Epithelial cell of proximal tubule (primary cell): Measurements from ENCODE around the gene SPINK6. TPM values are rescaled to one million over a fixed set of nuclear protein-coding genes. Genes with fewer than 3 reads are reported as not detected.

Source experiments
- DNase-seq: peaks from one replicate; pipeline ENCODE4 v3.0.0-alpha.2; 2011; ENCODE audit warnings: low read depth
- H3K4me3 ChIP-seq: 2 replicates; pipeline ENCODE4 v1.5.1; 2011; ENCODE audit warnings: low read depth, mild to moderate bottlenecking, low read length
- CTCF ChIP-seq: conservative IDR thresholded peaks from 2 replicates; pipeline ENCODE4 v1.5.1; 2012; ENCODE audit warnings: low read depth, mild to moderate bottlenecking, low read length
- total RNA-seq: library from RNA; depleted of rRNA; stranded (reverse); fragments of >200 nt; gene quantifications from 2 replicates; pipeline ENCODE4 v1.2.3, GENCODE V29; 2015

The SPINK6 gene
- total RNA-seq, 1 donor from 2014 or later = not detected

DNA sequence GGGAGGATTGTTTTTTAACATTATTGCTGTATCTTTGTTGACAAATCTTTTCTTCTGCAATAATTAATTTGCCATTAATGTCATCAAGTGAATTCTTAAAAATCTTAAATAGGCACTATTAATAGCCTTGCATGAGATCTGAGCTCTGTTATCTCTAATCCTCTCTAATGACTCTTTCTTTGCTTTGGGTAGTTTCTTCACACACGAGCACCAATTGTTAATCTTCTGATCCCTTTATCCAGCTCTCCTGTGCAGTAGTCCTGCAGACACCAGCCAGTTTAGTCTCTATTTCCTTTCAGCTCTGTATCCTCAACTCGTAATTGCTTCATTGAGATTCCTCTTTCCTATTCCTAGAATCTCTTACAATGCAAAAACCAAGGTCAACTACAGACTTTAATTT, 26.4 kb upstream of the SPINK6 start:
- TF ChIP-seq CTCF = no peak
- DNase-seq = no peak
- H3K4me3 ChIP-seq = no peak overlapping the region

GRCh38 chr5:148177207-148177606, 25.6 kb upstream of the SPINK6 start:
- no peak overlapping the region for H3K4me3 ChIP-seq
- TF ChIP-seq CTCF = no peak
- DNase-seq = no peak

GRCh38 chr5:148179234-148179824, 23.5 kb upstream of the SPINK6 start:
- TF ChIP-seq CTCF = peak; percentile 82
- H3K4me3 ChIP-seq = no peak overlapping the region
- DNase-seq = peak; percentile 29

DNA sequence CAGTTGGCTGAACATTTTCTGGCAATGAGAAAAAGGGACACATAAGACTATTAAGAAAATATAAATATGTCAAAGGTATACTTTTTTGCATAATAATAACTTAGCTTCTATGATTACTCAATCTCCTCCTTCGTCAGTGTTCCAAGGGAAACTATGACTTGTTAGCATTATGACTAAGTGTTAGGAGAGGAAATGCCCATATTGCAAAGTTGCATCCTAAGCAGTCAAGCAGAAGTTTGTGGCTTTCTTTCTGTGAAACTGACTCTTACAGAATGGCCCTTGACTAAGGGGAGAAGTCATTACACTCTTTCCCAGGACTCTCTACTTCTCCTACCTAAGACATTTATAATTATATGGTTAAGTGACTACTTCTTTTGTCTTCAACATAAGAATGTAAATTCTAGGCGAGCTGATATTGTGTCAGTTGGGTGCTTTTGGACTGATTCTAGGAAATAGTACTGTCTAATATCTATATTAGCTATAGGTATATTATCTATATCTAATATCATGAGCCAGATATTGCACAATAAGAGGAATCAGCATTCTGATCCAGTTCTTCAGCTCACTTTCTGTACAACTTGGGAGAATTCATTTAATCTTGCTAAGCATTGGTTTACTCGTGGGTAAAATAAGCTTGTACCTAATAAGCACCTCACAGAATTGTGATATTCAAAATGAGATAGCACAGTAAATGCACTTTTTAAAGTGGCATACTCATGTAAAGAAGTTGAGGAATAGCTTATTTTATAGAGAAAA, 16.4 kb upstream of the SPINK6 start:
- no peak overlapping the region for H3K4me3 ChIP-seq
- DNase-seq = peak; percentile 77
- TF ChIP-seq CTCF = no peak

DNA sequence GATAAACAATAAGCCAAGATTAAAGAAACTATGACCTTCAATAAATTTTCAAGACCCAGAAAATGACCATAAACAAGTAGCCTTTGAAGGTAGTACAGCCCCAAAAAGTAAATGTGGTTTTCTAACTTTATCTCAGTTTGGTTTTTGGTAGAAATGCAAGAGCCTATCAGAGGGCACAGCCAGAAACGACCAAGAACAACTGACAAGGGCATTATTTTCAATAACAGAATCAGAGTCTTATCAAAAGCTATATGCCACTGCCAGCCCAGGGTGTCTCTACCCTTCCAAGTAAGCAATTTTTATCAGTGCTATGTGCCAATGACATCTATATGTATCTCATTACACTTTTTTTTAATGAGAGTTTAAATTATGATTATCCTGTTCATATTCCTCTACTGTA, 11.8 kb upstream of the SPINK6 start:
- H3K4me3 ChIP-seq = no peak overlapping the region
- TF ChIP-seq CTCF = no peak
- DNase-seq = no peak

DNA sequence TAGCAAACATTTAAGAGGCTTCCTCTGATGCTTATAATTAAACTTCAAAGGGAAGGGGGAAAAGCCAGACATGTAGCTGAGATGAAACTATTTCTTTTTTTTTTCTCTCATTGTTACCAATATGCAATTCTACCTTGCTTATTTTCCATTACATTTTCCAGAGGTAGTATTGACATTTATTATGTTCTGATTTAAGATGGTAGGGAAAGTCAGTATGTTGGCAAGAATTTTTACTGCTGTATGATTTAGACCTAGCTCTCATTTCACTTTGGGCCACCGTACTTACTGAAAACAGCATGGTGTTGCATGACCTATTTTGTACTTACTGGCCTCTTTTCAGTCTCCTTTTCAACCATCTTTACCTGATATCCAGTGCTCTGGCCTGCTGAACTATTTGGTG, 9.6 kb upstream of the SPINK6 start:
- TF ChIP-seq CTCF = no peak
- no peak for DNase-seq
- H3K4me3 ChIP-seq = no peak overlapping the region

GRCh38 chr5:148201151-148201550, 1.7 kb upstream of the SPINK6 start:
- no peak for TF ChIP-seq CTCF
- no peak overlapping the region for H3K4me3 ChIP-seq
- DNase-seq = no peak
